Large intestine (tissue), 3 donors: ENCODE data around the gene PDE4D. TPM values are rescaled to one million over a fixed set of nuclear protein-coding genes. Genes with fewer than 3 reads are reported as not detected.

Experiments
- DNase-seq, 2 donors: peaks; one replicate each; pipeline versions ENCODE4 v3.0.0 to v3.0.0-alpha.2; 2013
- H3K27ac ChIP-seq: one replicate; pipeline ENCODE4 v1.5.1; 2013; ENCODE audit warnings: low read length
- H3K27me3 ChIP-seq: 2 replicates; pipeline ENCODE4 v1.6.1; 2013; ENCODE audit warnings: low read length; ENCODE audit not compliant: control insufficient read depth, insufficient read depth
- H3K36me3 ChIP-seq: 2 replicates; pipeline ENCODE4 v1.6.1; 2013; ENCODE audit warnings: low read length; ENCODE audit not compliant: control insufficient read depth, insufficient read depth
- H3K4me1 ChIP-seq: one replicate; pipeline ENCODE4 v1.6.1; 2013; ENCODE audit warnings: low read length; ENCODE audit not compliant: control insufficient read depth, insufficient read depth
- H3K4me3 ChIP-seq: one replicate; pipeline ENCODE4 v1.5.1; 2013; ENCODE audit warnings: low read length
- H3K9me3 ChIP-seq: one replicate; pipeline ENCODE4 v1.6.1; 2013; ENCODE audit warnings: mild to moderate bottlenecking, low read depth, low read length, moderate library complexity; ENCODE audit not compliant: control insufficient read depth
- WGBS: methylation state at CpG from one replicate; pipeline ENCODE4 v1.1.5; 2013; ENCODE audit warnings: low lambda C conversion rate; ENCODE audit not compliant: insufficient coverage; 5-methylcytosine and 5-hydroxymethylcytosine counted together
- polyA plus RNA-seq: library from polyadenylated mRNA; unstranded; fragments of 120-200 nt; gene quantifications from one replicate; pipeline ENCODE4 v1.2.1, GENCODE V29; 2013

Gene PDE4D
- polyA plus RNA-seq, 1 donor: 13.5 TPM

GRCh38 chr5:59025734-59026133 is 867.8 kb downstream of the PDE4D start:
- H3K4me1 ChIP-seq: peaks cover 7% of the 10 kb centered on the region
- no peaks in the 10 kb centered on the region for H3K27me3 ChIP-seq
- WGBS: no CpG with 5 or more reads among the region's 1 CpG
- H3K9me3 ChIP-seq: no peaks in the 10 kb centered on the region
- peak in 1 of 2 donors; percentile 24 for DNase-seq
- no peak overlapping the region for H3K4me3 ChIP-seq
- no peaks in the 10 kb centered on the region for H3K36me3 ChIP-seq
- H3K27ac ChIP-seq: no peak overlapping the region

GRCh38 chr5:59021837-59022514 is 871.5 kb downstream of the PDE4D start:
- Histone ChIP-seq H3K9me3 (peaks cover 3% of the 10 kb centered on the region), H3K4me3 (no peak overlapping the region), H3K27ac (no peak overlapping the region), H3K36me3 (no peaks in the 10 kb centered on the region), H3K4me1 (peaks cover 12% of the 10 kb centered on the region), H3K27me3 (no peaks in the 10 kb centered on the region)
- WGBS: 95% methylated on average over 2 of the region's 7 CpGs
- no peak for DNase-seq

GRCh38 chr5:59021286-59021673 is 872.2 kb downstream of the PDE4D start:
- Histone ChIP-seq H3K27ac (peak overlapping the region; percentile 79), H3K4me1 (peaks cover 12% of the 10 kb centered on the region), H3K36me3 (no peaks in the 10 kb centered on the region), H3K4me3 (no peak overlapping the region), H3K9me3 (peaks cover 3% of the 10 kb centered on the region), H3K27me3 (no peaks in the 10 kb centered on the region)
- DNase-seq: peak in 1 of 2 donors; percentile 48

GRCh38 chr5:59020611-59021285 is 872.8 kb downstream of the PDE4D start:
- no peaks in the 10 kb centered on the region for H3K36me3 ChIP-seq
- H3K4me3 ChIP-seq: no peak overlapping the region
- H3K27me3 ChIP-seq: no peaks in the 10 kb centered on the region
- H3K9me3 ChIP-seq: peaks cover 3% of the 10 kb centered on the region
- no CpG with 5 or more reads among the region's 3 CpGs for WGBS
- DNase-seq: peak; percentile 73 to 89
- H3K4me1 ChIP-seq: peaks cover 12% of the 10 kb centered on the region
- H3K27ac ChIP-seq: peak overlapping the region; percentile 79

GRCh38 chr5:59019078-59019477 is 874.4 kb downstream of the PDE4D start:
- no peaks in the 10 kb centered on the region for H3K27me3 ChIP-seq
- no peak overlapping the region for H3K4me3 ChIP-seq
- 50% methylated on average over 1 of the region's 1 CpG for WGBS
- peaks cover 12% of the 10 kb centered on the region for H3K4me1 ChIP-seq
- peaks cover 3% of the 10 kb centered on the region for H3K9me3 ChIP-seq
- H3K27ac ChIP-seq: no peak overlapping the region
- no peak for DNase-seq
- no peaks in the 10 kb centered on the region for H3K36me3 ChIP-seq

GRCh38 chr5:59016925-59017324 is 876.6 kb downstream of the PDE4D start:
- 100% methylated on average over 1 of the region's 5 CpGs for WGBS
- H3K4me3 ChIP-seq: no peak overlapping the region
- peaks cover 12% of the 10 kb centered on the region for H3K4me1 ChIP-seq
- peaks cover 3% of the 10 kb centered on the region for H3K9me3 ChIP-seq
- H3K27me3 ChIP-seq: no peaks in the 10 kb centered on the region
- H3K36me3 ChIP-seq: no peaks in the 10 kb centered on the region
- H3K27ac ChIP-seq: no peak overlapping the region
- no peak for DNase-seq

- no peak overlapping the region for H3K4me3 ChIP-seq
- H3K27ac ChIP-seq: no peak overlapping the region
- no peaks in the 10 kb centered on the region for H3K9me3 ChIP-seq
Observed at GRCh38 chr5:59008816-59009473, 884.6 kb downstream of the PDE4D start.

GRCh38 chr5:59007460-59008063 is 886.0 kb downstream of the PDE4D start:
- Histone ChIP-seq H3K27me3 (no peaks in the 10 kb centered on the region), H3K36me3 (no peaks in the 10 kb centered on the region), H3K4me3 (no peak overlapping the region), H3K4me1 (no peaks in the 10 kb centered on the region), H3K27ac (no peak overlapping the region), H3K9me3 (no peaks in the 10 kb centered on the region)
- DNase-seq: no peak
- 22% methylated on average over 1 of the region's 2 CpGs for WGBS

More at GRCh38 chr5:59008816-59009473, 884.6 kb downstream of the PDE4D start:
- H3K36me3 ChIP-seq: no peaks in the 10 kb centered on the region
- no peaks in the 10 kb centered on the region for H3K27me3 ChIP-seq
- H3K4me1 ChIP-seq: no peaks in the 10 kb centered on the region
- DNase-seq: no peak

GRCh38 chr5:59005934-59006701 is 887.4 kb downstream of the PDE4D start:
- H3K27me3 ChIP-seq: no peaks in the 10 kb centered on the region
- H3K27ac ChIP-seq: no peak overlapping the region
- no CpG with 5 or more reads among the region's 7 CpGs for WGBS
- H3K36me3 ChIP-seq: no peaks in the 10 kb centered on the region
- no peaks in the 10 kb centered on the region for H3K9me3 ChIP-seq
- no peak overlapping the region for H3K4me3 ChIP-seq
- H3K4me1 ChIP-seq: no peaks in the 10 kb centered on the region
- DNase-seq: no peak

- Histone ChIP-seq H3K4me1 (no peaks in the 10 kb centered on the region), H3K27ac (no peak overlapping the region), H3K9me3 (no peaks in the 10 kb centered on the region), H3K4me3 (no peak overlapping the region), H3K36me3 (no peaks in the 10 kb centered on the region), H3K27me3 (no peaks in the 10 kb centered on the region)
- WGBS: 92% methylated on average over 4 of the region's 5 CpGs
- DNase-seq: no peak
Observed at GRCh38 chr5:59003641-59004040, 889.9 kb downstream of the PDE4D start.
